Activated CD4-positive, alpha-beta T cell treated with anti-CD3 and anti-CD28 coated beads, Interleukin-2, amount 10 ng/mL, durations not matched to agents 7 days and 5 days (primary cell): ENCODE results near the gene HTRA2. TPM values are rescaled to one million over a fixed set of nuclear protein-coding genes. Genes with fewer than 3 reads are reported as not detected.
A peak's percentile ranks its signal among the peaks of the same experiment; 100 is the strongest.

Experiments
- CTCF ChIA-PET: fragments of 350-600 bp; sonication (Branson Sonifier 250); formaldehyde crosslinking; loops from one replicate; lab custom pipeline; 2021; ENCODE audit warnings: antibody characterized with exemption; lab: Charles Lee
- POLR2A ChIA-PET: fragments of 350-600 bp; sonication (Branson Sonifier 250); formaldehyde crosslinking; loops from one replicate; lab custom pipeline; 2021; ENCODE audit warnings: antibody characterized with exemption; lab: Charles Lee
- DNase-seq: peaks from one replicate; pipeline ENCODE4 v3.0.0-alpha.2; 2020
- H3K27ac Mint-ChIP-seq: one replicate; pipeline ENCODE4 v1.8.0; 2021; ENCODE audit warnings: mild to moderate bottlenecking, moderate library complexity, mixed read lengths
- H3K27me3 Mint-ChIP-seq: one replicate; pipeline ENCODE4 v1.8.0; 2021; ENCODE audit warnings: mixed read lengths
- H3K36me3 Mint-ChIP-seq: one replicate; pipeline ENCODE4 v1.8.0; 2021; ENCODE audit warnings: low read depth, mixed read lengths
- H3K4me1 Mint-ChIP-seq: one replicate; pipeline ENCODE4 v1.8.0; 2021; ENCODE audit warnings: mixed read lengths
- H3K4me3 Mint-ChIP-seq: one replicate; pipeline ENCODE4 v1.8.0; 2021; ENCODE audit warnings: mild to moderate bottlenecking, moderate library complexity, mixed read lengths
- H3K9me3 Mint-ChIP-seq: one replicate; pipeline ENCODE4 v1.8.0; 2021; ENCODE audit warnings: mixed read lengths
- total RNA-seq, 2 experiments: library from RNA; stranded (reverse); gene quantifications; one replicate each; pipeline ENCODE4 v1.2.3, GENCODE V29; 2021

HTRA2 gene
- total RNA-seq, 2 experiments from 2014 or later, result 41.6 to 45.8 TPM

- Mint-ChIP-seq H3K4me1 (peaks cover 67% of the 10 kb centered on the region), H3K36me3 (peaks cover 40% of the 10 kb centered on the region), H3K4me3 (peak overlapping the region; percentile 54), H3K27ac (no peak overlapping the region), H3K27me3 (peaks cover 58% of the 10 kb centered on the region), H3K9me3 (no peaks in the 10 kb centered on the region)
- ChIA-PET POLR2A (interaction anchor here (0.6 kb wide), 1 partner anchor 76 kb away, joined by 3 read pairs; no protein-coding TSS in a partner anchor), CTCF (interaction anchor here (1.2 to 3.4 kb wide), 6 partner anchors 11 to 28 kb away, joined by 3 to 16 read pairs (median 6); partner anchors contain the start of genes AUP1, CCDC142, HTRA2 and TLX2)
- DNase-seq, result peak; percentile 38
Observed at GRCh38 chr2:74502720-74503505, 26.8 kb upstream of the HTRA2 start.

- peaks cover 50% of the 10 kb centered on the region for H3K27me3 Mint-ChIP-seq
- H3K36me3 Mint-ChIP-seq, result peaks cover 38% of the 10 kb centered on the region
- peaks cover 67% of the 10 kb centered on the region for H3K4me1 Mint-ChIP-seq
- peak overlapping the region; percentile 60 for H3K27ac Mint-ChIP-seq
- ChIA-PET POLR2A (interaction anchor here (0.6 kb wide), 1 partner anchor 76 kb away, joined by 3 read pairs; no protein-coding TSS in a partner anchor), CTCF (interaction anchor here (0.6 to 3.4 kb wide), 10 partner anchors 10 to 42 kb away, joined by 3 to 16 read pairs (median 3); partner anchors contain the start of genes AUP1, CCDC142, DQX1 and HTRA2)
- no peaks in the 10 kb centered on the region for H3K9me3 Mint-ChIP-seq
- DNase-seq, result no peak
- H3K4me3 Mint-ChIP-seq, result peak overlapping the region; percentile 54
Observed at GRCh38 chr2:74503506-74504475, 25.9 kb upstream of the HTRA2 start.

- Mint-ChIP-seq H3K4me1 (peaks cover 63% of the 10 kb centered on the region), H3K36me3 (peaks cover 38% of the 10 kb centered on the region), H3K4me3 (peak overlapping the region; percentile 14), H3K27me3 (peaks cover 45% of the 10 kb centered on the region), H3K9me3 (no peaks in the 10 kb centered on the region), H3K27ac (peak overlapping the region; percentile 60)
- no peak for DNase-seq
- ChIA-PET CTCF (interaction anchor here (0.7 to 3.4 kb wide), 6 partner anchors 9 to 26 kb away, joined by 3 to 16 read pairs (median 4); partner anchors contain the start of genes AUP1, CCDC142, DQX1 and HTRA2), POLR2A (no interaction called here)
Observed at GRCh38 chr2:74504591-74504990, 25.1 kb upstream of the HTRA2 start.

GRCh38 chr2:74505448-74506246 lies 24.1 kb upstream of the HTRA2 start:
- DNase-seq, result no peak
- peak overlapping the region; percentile 10 for H3K4me3 Mint-ChIP-seq
- H3K4me1 Mint-ChIP-seq, result peaks cover 65% of the 10 kb centered on the region
- no peaks in the 10 kb centered on the region for H3K9me3 Mint-ChIP-seq
- ChIA-PET POLR2A (interaction anchor here (0.5 kb wide), 1 partner anchor 30 kb away, joined by 4 read pairs; no protein-coding TSS in a partner anchor), CTCF (interaction anchor here (1.2 to 1.6 kb wide), 3 partner anchors 8 to 26 kb away, joined by 3 read pairs; partner anchors contain the start of genes AUP1 and HTRA2)
- peaks cover 42% of the 10 kb centered on the region for H3K27me3 Mint-ChIP-seq
- H3K36me3 Mint-ChIP-seq, result peaks cover 38% of the 10 kb centered on the region
- H3K27ac Mint-ChIP-seq, result no peak overlapping the region

- ChIA-PET CTCF (interaction anchor here (0.9 to 1.4 kb wide), 3 partner anchors 10 to 52 kb away, joined by 3 read pairs; partner anchors contain the start of gene INO80B), POLR2A (interaction anchor here (1.2 kb wide), 1 partner anchor 25 kb away, joined by 3 read pairs; the partner anchor contains the start of genes CCDC142 and TTC31)
- no peaks in the 10 kb centered on the region for H3K9me3 Mint-ChIP-seq
- H3K27ac Mint-ChIP-seq, result peak within 1 kb of the TSS; percentile 100
- peak; percentile 99 for DNase-seq
- H3K27me3 Mint-ChIP-seq, result peaks cover 40% of the 10 kb centered on the region
- peaks cover 60% of the 10 kb centered on the region for H3K4me1 Mint-ChIP-seq
- peaks cover 30% of the 10 kb centered on the region for H3K36me3 Mint-ChIP-seq
- peak within 1 kb of the TSS; percentile 93 for H3K4me3 Mint-ChIP-seq
Observed at GRCh38 chr2:74507145-74507925, 22.4 kb upstream of the HTRA2 start, which contains the start of gene PCGF1. PCGF1 (minus strand) TSS chr2:74507695; CDS start chr2:74507668, 27 bp downstream.

- Mint-ChIP-seq H3K27ac (peak overlapping the region; percentile 100), H3K27me3 (peaks cover 40% of the 10 kb centered on the region), H3K4me3 (peak overlapping the region; percentile 93), H3K9me3 (no peaks in the 10 kb centered on the region), H3K36me3 (peaks cover 32% of the 10 kb centered on the region), H3K4me1 (peaks cover 56% of the 10 kb centered on the region)
- ChIA-PET CTCF (interaction anchor here (0.5 to 0.9 kb wide), 2 partner anchors 15 to 56 kb away, joined by 3 to 5 read pairs; no protein-coding TSS in a partner anchor), POLR2A (interaction anchor here (1.2 kb wide), 1 partner anchor 25 kb away, joined by 3 read pairs; the partner anchor contains the start of genes CCDC142 and TTC31)
- DNase-seq, result peak; percentile 18
Observed at GRCh38 chr2:74507926-74508520, 21.7 kb upstream of the HTRA2 start.

- DNase-seq, result no peak
- Mint-ChIP-seq H3K36me3 (peaks cover 18% of the 10 kb centered on the region), H3K9me3 (no peaks in the 10 kb centered on the region), H3K27ac (no peak overlapping the region), H3K4me1 (peaks cover 47% of the 10 kb centered on the region), H3K4me3 (no peak overlapping the region), H3K27me3 (peaks cover 41% of the 10 kb centered on the region)
- POLR2A ChIA-PET, result interaction anchor here (0.5 kb wide), 1 partner anchor 597 kb away, joined by 4 read pairs; no protein-coding TSS in a partner anchor
- CTCF ChIA-PET, result interaction anchor here (0.6 to 2.4 kb wide), 6 partner anchors 9 to 274 kb away, joined by 3 to 10 read pairs (median 4); partner anchors contain the start of genes CCDC142 and TTC31
Observed at GRCh38 chr2:74510272-74510671, 19.5 kb upstream of the HTRA2 start.

- Mint-ChIP-seq H3K27me3 (peaks cover 48% of the 10 kb centered on the region), H3K4me1 (peaks cover 48% of the 10 kb centered on the region), H3K36me3 (peaks cover 13% of the 10 kb centered on the region), H3K4me3 (no peak overlapping the region), H3K27ac (no peak overlapping the region), H3K9me3 (no peaks in the 10 kb centered on the region)
- CTCF ChIA-PET, result interaction anchor here (0.7 kb wide), 1 partner anchor 13 kb away, joined by 3 read pairs; no protein-coding TSS in a partner anchor
- POLR2A ChIA-PET, result interaction anchor here (0.5 kb wide), 1 partner anchor 598 kb away, joined by 4 read pairs; no protein-coding TSS in a partner anchor
- no peak for DNase-seq
Observed at GRCh38 chr2:74511104-74511989, 18.4 kb upstream of the HTRA2 start.

GRCh38 chr2:74512744-74513604 lies 16.8 kb upstream of the HTRA2 start:
- Mint-ChIP-seq H3K4me3 (no peak overlapping the region), H3K4me1 (peaks cover 45% of the 10 kb centered on the region), H3K27me3 (peaks cover 64% of the 10 kb centered on the region), H3K9me3 (no peaks in the 10 kb centered on the region), H3K27ac (no peak overlapping the region), H3K36me3 (peaks cover 12% of the 10 kb centered on the region)
- CTCF ChIA-PET, result interaction anchor here (0.8 to 2.7 kb wide), 6 partner anchors 9 to 73 kb away, joined by 3 to 9 read pairs (median 3); partner anchors contain the start of genes AUP1 and HTRA2
- POLR2A ChIA-PET, result no interaction called here
- DNase-seq, result no peak
